Left forelimb (tissue), 1 donor: Measurements from ENCODE around the gene IL17F.

Experiments used
- DNase-seq: peaks from one replicate; pipeline ENCODE4 v3.0.0-alpha.2; 2018; ENCODE audit warnings: low spot score

The IL17F gene

GRCh38 chr6:52189974-52190373, 54.3 kb downstream of the IL17F start:
- no peak for DNase-seq

DNA sequence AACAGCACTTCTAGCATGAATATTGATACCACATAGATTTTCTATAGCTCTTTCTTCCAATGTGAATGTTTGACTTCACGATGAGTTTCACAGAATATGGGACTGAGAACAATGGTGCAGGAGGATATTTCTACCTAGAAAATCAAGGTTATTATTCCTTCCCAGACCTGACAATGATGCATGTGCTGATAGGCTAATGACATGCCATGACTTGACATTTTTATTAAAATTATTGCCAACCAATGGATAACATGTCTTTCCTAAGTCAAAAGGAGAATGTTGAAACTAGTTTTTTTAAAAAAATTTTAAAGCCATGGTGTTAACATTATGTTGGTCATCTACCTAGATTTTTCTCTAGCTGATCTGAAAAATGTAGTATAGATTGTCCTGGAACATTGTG, 57.2 kb downstream of the IL17F start:
- no peak for DNase-seq
